GM18508 (cell line): ENCODE results near the gene CEP152.
"Not testable (repeated sequence)": the region's sequence is repeated elsewhere in the genome, so short reads cannot be mapped to it uniquely, and the experiment has no call there.

Experiments
- ATAC-seq: cut with Tn5 transposase; IDR thresholded peaks from one replicate; pipeline ENCODE4 v1.9.1; 2021; ENCODE audit warnings: moderate number of reproducible peaks; ENCODE audit not compliant: insufficient read depth, unreplicated experiment

The CEP152 gene, protein sequence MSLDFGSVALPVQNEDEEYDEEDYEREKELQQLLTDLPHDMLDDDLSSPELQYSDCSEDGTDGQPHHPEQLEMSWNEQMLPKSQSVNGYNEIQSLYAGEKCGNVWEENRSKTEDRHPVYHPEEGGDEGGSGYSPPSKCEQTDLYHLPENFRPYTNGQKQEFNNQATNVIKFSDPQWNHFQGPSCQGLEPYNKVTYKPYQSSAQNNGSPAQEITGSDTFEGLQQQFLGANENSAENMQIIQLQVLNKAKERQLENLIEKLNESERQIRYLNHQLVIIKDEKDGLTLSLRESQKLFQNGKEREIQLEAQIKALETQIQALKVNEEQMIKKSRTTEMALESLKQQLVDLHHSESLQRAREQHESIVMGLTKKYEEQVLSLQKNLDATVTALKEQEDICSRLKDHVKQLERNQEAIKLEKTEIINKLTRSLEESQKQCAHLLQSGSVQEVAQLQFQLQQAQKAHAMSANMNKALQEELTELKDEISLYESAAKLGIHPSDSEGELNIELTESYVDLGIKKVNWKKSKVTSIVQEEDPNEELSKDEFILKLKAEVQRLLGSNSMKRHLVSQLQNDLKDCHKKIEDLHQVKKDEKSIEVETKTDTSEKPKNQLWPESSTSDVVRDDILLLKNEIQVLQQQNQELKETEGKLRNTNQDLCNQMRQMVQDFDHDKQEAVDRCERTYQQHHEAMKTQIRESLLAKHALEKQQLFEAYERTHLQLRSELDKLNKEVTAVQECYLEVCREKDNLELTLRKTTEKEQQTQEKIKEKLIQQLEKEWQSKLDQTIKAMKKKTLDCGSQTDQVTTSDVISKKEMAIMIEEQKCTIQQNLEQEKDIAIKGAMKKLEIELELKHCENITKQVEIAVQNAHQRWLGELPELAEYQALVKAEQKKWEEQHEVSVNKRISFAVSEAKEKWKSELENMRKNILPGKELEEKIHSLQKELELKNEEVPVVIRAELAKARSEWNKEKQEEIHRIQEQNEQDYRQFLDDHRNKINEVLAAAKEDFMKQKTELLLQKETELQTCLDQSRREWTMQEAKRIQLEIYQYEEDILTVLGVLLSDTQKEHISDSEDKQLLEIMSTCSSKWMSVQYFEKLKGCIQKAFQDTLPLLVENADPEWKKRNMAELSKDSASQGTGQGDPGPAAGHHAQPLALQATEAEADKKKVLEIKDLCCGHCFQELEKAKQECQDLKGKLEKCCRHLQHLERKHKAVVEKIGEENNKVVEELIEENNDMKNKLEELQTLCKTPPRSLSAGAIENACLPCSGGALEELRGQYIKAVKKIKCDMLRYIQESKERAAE (N-terminal part only)

DNA sequence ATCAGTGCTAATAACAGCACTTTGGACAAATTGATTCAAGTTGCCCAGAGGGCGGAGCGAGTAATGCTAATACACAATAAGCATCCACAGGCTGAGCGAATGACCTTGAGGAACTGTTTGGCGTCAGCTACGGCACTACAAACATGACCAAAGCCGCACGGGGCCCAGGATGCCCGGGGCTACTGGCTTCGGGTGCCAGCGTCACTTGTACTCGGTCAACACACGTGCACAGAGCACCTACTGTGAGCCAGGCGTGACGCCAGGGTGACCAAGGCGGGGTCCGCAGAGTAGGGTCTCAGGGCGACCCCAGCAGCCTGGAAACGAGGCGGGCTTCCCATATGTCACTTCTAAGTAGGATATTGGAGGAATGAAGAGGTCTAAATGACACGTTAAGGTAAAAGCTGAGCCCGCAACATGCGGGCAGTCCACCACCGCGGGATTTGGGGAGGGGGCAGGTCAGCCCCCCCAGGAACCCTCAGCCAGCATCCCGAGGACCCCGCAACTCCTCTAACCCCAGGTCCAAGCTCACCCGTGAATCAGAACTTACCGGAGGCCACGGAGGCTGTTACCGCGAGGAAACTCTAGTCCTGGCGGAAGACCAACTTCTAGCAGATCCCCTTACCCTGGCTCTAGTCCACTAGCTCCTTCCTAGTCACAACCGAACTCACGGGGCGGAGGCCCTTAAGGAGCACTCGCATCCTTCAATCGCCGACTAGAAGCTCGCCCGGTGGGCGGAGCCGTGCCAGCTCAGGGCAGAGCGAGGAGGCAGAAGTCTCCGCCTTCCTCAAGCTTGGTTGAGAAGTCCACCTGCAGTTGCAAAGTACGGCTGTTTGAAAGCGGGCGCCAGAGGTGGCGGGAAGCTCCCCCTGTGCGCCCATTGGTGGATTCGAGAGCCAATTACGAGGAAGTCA is at the start of gene CEP152:
TSS of gene CEP152 (minus strand) at position 656 of the 911 bp plus-strand sequence. CDS start 5,420 bp downstream, outside the sequence.
- ATAC-seq, result peak; percentile 95

DNA sequence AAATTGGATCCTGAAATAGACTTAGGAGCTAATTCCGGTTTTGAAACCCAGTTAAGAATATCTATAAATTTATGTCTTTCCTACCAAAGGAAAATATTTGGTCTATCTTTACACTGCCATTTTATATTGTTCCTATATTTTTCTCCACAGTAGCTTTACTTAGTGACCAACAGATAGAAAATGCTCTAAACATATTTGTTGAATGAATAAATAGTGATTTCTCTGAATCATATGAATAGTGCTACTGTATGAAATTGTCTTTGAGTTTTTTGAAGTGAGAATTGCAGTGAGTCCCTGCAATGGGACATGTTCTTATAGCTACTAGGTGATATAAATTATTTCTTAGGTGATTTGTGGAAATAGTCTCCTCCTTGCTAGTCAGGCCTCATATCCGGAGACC is 48.6 kb upstream of the CEP152 start:
- no peak for ATAC-seq

DNA sequence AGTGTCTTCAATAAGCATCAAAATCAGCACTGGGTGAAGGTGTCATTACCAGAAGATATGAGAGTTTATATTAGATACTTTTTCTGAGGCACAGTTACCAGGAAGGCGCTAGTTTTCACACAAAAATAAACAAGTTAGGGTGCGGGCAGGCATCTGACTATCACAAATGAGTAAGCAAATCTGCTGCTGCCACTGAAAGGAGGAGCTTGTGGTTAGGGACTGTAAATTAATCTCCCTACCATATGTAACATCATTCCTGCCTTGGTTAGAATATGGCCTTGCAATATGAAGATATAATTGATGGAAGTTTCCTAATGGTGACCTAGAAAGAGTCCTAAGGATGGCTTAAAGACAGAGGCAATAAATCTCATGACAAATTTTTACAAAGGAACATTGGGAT is 47.5 kb upstream of the CEP152 start:
- ATAC-seq, result no peak

DNA sequence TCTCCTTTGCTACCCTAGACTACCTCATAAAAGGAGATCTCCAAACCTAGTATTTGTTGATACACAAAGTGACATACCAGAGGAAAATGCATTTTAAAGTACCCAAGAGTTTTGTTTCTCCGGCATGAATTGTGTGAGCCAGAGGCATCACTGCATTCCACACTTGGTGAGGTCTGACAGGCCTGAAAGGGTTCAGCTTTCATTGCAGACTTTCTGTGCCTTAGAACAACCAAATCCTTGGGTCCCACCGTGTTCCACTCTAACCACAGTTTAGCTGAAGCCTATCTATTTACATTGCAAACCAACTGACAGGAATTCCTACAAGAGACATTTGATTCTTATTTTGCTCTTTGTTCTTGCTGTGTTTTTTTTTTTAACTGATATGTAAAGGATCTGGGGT is 46.1 kb upstream of the CEP152 start:
- ATAC-seq, result no peak

DNA sequence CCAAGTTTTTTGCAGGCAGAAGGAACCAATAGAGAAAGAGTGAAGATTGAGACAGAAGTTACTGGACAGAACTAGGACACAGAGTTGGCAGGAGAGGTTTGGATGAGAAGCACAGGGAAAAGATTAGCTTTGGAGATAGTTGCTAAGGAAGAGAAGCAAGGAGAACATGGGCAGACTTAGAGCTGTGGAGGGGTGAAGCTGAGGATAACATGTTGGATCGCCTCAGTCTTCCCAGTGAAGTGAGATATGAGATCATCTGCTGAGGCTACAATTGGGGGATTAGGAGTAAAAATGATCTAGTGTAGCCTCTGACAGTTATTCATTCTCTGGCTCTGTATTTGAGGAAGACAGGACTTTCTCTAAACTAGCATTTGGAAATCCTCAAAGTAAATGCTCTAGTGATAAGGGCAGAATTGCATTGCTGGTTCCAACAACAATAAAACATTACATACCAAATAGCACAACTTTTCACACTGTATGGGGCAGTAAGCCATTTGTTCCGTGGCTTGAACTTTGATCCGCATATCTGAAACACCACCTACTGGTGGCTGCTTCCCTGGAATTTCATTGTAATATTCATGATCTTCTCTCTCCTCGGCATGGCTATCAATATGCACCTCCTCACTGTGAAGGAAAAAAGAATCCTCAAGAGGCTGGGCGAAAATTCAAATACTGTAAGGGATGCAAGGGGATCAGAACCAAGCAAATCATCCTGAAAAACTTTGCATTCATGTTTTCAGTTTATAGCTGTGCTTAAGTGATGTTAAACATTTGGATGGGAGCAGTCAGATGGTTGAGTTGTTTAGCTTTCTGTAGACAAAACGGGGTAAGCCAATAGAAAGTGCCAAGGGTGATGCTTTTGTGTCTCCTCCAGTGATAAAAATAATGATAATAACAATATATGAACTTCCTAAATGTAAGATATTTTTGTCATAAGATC is 44.9 kb upstream of the CEP152 start:
- ATAC-seq, result no peak

DNA sequence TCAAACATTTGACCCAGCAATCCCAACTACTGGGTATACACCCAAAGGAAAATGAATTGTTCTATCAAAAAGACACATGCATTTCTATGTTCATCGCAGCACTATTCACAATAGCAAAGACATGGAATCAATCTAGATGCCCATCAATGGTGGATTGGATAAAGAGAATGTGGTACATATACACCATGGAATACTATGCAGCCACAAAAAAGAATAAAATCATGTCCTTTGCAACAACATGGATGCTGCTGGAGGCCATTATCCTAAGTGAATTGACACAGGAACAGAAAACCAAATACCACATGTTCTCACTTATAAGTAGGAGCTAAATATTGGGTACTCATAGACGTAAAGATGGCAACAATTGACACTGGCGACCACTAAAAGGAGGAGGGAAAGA is 43.6 kb upstream of the CEP152 start:
- not testable (repeated sequence) for ATAC-seq

DNA sequence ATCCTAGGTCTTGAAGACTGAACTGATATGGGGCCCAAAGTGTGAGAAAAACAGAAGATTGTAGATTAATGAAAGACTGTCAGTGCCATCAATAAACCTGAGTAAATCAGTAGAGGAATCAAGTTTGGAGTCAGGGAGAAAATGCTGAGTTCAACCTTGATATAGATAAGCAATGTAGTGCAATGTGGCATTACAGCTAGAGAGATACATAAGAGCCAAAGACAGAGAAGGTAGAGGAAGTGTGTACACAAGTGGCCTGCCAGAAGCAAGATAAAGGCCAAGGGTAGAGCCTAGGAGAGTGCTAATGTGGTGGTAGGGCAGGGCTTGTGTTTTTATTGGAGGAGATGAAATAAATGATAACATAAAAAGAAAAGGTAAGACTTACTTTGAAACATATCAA is 41.1 kb upstream of the CEP152 start:
- no peak for ATAC-seq

DNA sequence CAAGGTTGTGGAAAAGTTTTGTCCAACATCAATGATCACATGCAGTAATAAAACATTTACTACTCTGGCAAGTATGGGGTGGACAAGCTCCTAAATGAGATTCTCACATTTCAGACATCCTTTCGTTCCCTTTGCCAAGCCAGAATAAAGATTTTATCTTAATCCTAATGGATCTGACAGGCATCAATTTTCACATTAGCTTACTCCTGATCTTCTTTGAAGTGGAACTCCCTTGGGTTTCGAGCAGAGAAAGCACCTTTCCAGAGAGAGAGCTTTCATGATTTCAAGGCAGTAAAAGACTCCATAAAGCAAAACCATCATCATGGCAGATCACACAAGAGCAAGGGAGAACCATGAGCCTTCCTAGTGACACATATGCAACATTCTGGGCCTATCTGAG is 39.8 kb upstream of the CEP152 start:
- ATAC-seq, result no peak

DNA sequence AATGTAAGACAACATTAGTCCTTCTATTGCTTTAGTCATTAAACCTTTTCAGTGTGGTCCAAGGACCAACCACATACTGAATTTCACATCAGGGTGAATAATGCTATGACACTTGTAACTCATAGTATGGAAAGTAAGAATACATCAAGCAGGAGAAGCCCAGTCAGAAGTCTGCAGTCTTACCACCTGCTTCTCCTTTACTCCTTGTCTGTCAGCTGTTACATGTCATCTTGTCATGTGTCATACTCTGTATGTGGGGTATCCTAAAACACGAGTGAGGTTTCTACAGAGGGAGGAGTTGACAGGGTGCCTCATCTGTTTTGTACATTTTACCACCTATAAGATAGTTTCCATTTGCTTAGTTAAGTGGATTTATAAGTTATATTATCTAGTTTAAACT is 34.3 kb upstream of the CEP152 start:
- ATAC-seq, result no peak

DNA sequence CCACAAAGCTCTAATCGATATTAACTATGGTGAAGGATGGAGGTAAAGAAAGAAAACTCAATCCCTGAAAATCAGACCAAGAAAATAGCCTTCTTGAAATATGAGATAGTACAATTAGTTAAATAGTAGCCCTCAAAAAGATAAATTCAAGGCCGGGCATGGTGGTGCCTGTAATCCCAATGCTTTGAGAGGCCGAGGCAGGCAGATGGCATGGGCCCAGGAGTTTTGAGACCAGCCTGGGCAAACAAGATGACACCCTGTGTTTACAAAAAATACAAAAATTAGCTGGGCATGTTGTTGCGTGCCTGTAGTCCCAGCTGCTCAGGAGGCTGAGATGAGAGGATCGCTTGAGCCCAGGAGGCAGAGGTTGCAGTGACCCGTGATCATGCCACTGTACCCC is 31.6 kb upstream of the CEP152 start:
- no peak for ATAC-seq

DNA sequence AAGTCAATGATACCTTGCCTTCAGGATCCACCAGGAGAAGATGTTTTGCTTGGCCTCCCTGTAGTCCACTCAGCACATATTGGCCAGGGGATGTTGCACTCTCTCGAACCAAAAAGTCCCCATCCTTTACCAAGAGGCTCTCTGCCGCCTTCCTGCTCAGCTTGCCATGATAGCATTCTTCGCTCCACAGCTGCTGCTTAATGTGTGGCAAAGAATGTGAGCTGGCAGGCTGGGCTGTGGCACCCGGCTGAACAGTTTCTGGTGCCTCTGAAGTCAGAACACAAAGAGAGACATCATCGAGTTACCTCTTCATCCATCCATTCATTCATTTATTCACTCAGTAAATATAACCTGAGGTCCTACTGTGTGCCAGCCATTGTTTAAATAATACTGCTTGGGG is 23.9 kb upstream of the CEP152 start:
- no peak for ATAC-seq

DNA sequence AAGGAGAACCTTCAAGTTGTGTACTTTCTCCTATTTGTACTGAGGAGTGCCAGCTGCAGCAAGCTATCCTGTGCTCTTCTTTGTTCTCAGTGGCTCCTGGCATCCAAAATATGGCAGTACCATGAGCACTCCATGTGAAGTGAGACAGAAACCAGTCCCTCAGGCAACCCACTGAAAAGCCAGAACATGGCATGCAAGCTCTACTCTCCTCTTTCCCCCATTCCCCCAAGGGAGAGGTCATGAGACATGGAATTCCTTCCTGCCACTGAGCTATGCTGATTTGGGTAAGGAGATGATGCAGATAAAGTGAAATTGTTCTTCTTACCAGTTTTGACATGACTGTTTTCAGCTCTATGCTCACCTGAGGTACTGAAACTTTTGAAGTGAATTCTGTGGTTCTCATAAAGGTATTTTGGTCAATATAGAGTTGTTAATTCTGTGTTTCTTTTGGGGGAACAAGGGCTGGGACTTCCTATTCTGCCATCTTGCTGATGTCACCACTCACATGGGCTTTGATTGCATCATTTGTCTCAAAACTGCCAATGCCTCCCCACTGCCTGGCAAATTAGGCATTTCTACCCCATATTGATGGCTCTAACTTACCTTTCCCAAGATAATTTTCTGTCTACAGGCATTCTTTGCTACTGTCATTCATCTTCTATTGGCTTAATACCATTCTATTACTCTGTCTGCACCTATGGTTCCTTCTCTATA is 22.8 kb upstream of the CEP152 start:
- no peak for ATAC-seq

DNA sequence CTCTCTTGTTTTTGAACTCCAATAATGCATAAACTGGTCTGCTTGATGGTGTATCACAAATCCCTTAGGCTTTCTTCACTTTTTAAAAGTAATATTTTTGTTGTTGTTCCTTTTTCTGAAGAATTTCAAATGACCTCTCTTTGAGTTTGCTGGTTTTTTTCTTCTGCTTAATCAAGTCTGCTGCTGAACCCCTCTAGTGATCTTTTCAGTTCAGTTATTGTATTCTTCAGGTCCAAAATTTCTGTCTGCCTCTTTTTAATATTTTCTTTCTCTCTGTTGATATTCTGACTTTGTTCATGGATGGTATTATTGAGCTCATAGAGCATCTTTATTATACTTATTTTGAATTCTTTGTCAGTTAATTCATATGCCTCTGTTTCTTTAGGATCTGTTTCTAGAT is 21.8 kb upstream of the CEP152 start:
- ATAC-seq, result no peak

DNA sequence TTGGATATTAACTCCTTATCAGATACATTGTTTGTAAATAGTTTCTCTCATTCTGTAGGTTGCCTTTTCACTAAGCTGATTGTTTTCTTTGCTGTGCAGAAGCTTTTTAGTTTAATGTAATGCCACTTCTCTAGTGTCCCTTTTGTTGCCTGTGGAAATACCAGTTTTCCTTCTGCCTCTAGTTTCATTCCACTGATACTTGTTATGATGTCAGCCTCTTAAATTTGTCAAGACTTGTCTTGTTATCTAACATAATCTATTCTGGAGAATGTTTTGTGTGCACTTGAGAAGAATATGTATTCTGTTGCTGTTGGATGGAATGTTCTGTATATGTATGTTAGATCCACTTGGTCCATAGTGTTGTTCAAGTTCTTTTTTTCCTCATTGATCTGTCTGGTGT is 18.0 kb upstream of the CEP152 start:
- no peak for ATAC-seq

DNA sequence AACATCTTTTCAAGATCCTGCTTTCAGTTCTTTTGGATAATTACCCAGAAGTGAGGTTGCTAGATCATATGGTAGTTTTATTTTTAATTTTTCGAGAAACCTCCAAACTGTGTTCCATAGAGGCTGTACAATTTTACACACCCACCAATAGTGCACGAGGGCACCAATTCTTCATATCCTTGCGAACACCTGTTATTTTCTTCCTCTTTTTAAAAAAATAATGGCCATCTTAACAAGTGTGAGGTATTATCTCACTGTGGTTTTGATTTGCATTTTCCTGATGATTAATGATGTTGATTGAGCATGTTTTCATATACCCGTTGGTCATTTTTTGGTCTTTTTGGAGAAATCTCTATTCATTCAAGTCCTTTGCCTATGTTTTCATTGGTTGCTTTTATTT is 17.6 kb upstream of the CEP152 start:
- ATAC-seq, result no peak

DNA sequence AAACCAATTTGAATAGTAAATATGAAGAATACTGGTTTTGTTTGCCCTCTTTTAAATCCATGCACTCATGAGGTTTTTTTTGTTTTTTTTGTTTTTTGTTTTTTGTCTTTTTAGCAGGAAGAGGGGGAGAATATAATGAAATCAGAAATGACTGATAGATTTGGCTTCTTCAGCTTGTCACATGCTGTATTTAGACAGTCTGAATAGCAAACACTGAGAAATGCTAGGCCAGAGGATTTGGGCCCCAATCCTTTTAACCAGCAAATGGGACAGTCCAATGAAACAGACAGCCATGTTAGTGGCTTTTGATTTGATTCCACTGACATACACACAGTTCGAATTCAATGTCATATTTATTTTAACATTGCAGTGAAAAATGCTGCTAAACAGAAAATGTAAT is 14.2 kb upstream of the CEP152 start:
- ATAC-seq, result no peak

DNA sequence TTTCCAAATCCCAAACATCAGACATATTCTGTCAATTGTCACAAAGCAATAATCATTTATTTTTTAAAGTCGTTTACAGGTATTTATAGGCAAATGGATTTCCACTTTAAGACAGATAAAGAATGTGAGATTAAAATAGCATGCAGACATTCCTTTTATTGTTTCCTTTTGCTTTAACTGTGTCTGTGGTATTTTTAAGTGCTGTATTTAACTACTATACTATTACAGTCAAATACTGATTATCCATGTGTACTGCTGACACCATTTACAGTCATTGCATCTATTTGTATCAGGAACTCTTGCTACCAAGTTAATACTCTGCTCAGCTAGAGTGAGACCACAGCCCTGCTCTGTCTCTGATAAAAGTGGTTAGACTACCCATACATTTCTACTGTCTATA is 12.8 kb upstream of the CEP152 start:
- no peak for ATAC-seq

DNA sequence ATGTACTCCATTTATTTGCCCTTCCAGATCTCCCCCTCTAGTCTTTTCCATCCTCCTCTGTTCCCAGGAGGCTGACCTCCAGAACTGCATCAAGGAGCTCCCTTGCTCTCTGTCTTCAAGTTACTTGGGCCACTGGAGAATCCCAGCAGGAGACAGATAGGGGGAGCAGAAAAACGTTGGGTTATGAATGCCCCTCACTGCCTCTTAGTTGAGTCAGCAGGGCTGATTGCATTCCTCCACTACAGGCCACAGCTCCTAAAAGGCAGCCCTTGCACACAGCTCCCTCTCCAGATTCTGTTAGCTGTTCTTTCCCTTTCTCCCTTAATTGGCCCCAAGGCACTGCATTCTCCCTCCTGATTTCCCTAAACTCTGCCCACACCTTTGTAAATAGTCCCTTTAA is 12.4 kb upstream of the CEP152 start:
- no peak for ATAC-seq
